HG03442 (cell line): ENCODE measurements around the gene SOAT1.
"Not testable (repeated sequence)": the region's sequence is repeated elsewhere in the genome, so short reads cannot be mapped to it uniquely, and the experiment has no call there.

ENCODE experiments used
- ATAC-seq: cut with Tn5 transposase; IDR thresholded peaks from one replicate; pipeline ENCODE4 v1.9.1; 2021; ENCODE audit warnings: mild to moderate bottlenecking, moderate library complexity; ENCODE audit not compliant: unreplicated experiment

The SOAT1 gene

DNA sequence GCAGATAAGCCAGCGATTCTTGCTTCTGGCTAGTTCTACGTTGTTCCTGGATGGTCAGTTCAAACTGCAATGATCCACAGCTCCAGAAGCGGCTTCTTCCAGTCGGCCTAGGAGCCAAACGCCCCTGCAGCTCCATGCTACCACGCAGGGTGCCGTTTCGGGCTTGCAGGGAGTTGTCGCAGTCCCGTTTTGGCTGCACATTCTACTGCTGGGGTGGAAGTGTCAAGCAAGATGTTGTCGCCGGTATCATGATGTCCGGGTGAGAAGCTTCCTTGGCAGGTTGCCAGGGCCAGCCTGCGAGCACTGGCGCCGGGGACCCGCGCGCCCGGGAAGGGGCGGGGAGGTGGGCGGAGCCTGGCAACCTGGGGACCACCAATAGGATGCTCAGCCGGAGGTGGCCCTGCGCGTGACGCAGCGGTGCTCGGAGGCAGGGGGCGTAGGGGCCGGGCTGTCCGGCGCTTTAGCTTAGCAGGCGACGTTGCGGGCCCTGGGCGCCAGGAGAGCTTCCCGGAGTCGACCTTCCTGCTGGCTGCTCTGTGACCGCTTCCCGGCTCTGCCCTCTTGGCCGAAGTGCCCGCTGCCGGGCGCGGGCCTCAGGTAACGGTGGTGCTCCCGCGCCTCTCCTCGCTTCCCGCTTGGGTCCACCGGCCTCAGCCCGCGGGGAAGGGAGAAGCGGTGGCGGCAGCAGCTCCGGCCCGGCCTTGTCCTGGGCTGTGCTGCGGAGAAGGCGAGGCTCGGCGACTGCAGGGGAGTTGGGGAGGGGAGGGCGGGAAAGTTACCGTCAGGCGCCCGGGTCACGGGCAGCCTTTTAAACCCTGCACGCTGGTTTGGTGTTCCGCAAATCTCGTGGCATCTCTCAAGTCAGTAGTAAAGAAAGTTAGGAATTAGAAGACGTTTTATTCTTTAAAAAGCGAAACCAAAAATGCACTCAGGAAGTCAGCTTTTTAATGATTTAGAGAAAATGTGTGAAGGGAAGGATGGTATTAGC is at the start of gene SOAT1:
Gene SOAT1 (plus strand): TSS at position 458 of the 988 bp plus-strand sequence. CDS start 8,888 bp downstream, outside the sequence.
- ATAC-seq = peak; percentile 95

DNA sequence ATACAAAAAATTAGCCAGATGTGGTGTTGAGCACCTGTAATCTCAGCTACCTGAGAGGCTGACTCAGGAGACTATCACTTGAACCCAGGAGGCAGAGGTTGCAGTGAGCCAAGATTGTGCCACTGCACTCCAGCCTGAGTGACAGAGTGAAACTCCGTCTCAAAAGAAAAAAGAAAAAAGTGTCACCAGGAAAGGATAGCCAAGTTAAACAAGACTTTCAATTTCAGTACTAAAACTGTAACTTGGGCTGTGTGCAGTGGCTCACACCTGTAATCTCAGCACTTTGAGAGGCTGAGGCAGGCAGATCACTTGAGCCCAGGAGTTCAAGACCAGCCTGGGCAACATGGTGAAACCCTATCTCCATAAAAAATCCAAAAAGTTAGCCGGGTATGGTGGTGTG is 48.2 kb upstream of the SOAT1 start:
- peak; percentile 64 for ATAC-seq

DNA sequence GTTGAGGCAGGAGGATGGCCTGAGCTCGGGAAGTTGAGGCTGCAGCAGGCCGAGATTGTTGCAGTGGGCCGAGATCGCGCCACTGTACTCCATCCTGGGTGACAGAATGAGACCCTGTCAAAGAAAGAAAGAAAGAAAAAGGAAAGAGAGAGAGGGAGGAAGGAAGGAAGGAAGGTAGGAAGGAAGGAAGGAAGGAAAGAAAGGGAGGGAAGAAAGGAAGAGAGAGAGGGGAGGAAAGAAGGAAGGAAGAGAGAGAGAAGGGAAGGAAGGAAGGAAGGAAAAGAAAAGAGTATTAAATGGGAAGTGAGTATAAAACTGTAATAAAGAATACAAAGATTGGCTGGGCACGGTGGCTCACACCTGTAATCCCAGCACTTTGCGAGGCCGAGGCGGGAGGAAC is 45.7 kb upstream of the SOAT1 start:
- ATAC-seq = no peak

DNA sequence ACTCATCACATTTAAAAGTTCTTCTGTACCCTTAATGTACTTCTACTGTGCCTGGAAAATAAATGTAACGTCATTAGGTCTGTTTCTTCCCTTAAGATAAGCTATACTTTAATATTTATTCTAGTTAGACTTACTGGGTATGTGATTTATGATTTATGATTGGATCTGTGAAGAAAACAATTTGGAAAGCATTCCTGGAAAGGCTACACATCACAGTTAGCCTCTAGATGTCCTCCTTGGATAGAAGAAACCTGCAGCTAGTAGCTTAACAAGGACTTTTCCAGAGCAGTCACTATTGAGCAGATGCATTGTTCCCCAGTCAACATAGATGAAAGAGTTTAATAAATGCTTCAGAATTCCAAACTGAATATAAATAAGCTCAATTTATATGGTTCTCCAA is 41.9 kb upstream of the SOAT1 start:
- no peak for ATAC-seq

DNA sequence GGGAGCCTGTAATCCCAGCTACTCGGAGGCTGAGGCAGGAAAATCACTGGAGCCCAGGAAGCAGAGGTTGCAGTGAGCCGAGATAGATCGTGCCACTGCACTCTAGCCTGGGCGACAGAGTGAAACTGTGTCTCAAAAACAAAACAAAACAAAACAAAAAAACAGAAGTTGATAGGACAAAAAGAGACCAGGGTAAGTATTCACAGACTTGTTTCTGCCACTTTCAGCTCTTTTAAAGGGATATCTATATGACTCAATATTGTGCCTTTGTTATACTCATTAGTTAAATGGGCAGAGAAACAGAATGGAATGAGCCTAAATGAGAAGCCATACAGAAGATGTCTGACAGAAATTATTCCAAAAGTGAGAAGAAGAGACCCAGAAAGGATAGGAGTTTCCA is 41.0 kb upstream of the SOAT1 start:
- ATAC-seq = no peak

DNA sequence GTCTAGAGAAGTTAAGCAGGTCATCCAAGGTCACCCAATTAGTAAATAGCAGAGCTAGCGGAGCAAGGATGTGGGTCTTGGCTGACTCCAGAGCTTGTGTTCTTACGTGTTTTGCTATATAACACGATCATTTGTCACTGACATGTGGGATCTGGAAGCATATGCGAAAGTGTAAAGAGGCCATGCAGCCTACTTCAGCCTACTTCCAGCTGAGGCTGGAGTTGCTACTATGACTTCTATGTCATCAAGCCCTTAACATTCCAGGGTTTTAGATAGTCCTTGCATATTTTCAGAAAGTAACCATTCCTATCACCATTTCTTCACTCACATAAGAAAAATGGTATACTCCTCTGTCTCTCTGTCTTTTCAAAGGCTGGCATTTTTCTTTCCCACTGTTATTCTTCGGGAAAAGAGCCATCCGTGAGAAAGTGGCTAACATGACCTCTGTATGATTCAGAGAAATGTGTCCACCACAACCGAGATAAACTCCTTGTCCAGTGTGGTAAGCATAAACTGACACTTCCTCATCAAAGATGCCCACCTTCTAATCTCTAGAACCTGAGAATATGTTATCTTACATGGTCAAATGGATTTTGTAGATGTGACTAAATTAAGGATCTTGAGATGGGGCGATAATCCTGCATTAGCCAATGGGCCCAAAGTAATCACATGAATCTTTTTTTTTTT is 40.2 kb upstream of the SOAT1 start:
- no peak for ATAC-seq

DNA sequence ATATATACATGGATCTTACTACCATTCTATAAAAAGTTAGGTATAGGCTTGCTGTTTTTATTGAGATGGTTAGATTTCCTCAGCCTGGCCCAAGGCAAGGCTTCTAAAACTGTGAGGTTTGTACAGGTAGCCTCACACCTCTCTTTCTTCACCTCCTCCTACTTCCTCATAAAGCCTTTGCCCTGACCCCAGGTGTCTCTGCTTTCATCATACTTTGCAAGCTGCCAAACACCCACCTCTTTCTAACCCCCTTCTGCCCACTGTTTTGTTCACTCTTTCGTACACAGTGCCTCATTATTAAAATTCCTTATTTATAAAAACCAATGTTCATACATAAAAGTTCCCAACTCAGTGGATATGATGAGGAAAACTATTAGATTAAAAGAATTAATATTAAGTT is 31.4 kb upstream of the SOAT1 start:
- no peak for ATAC-seq

DNA sequence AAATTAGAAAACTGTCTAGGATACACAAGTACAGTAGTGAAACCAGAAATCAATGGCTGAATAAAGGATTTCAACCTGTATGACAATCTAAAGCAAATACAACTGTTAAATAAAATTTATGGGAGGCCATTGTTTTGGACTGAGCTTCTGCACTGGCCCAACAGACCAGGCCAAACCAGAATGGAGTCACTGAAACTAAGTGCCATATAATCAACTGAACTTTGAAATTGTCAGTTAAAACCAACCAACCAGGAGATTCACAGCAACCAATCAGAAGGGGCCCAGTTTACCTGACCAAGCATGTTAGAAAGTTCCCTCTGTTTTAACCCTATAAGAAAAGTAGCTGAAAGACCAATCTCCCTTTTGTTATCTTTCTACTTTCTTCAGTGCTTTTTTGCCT is 30.5 kb upstream of the SOAT1 start:
- no peak for ATAC-seq

DNA sequence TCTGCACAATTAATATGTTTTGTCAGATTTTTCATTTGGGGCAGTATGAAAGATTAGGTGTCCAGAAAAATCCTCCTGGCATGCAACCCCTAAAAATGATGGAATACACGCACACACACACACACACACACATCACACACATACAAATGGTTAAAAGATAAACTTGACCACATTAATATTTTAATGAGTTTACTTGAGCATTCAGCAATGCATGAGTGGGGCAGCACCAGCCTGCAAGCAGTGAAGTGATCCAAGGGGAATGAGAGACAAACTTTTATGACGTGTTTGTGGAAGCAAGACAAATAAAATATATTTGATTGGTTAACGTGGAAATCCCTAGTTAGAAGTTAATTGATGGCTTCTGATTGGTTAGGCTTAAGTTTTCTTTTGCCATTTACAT is 29.1 kb upstream of the SOAT1 start:
- no peak for ATAC-seq

DNA sequence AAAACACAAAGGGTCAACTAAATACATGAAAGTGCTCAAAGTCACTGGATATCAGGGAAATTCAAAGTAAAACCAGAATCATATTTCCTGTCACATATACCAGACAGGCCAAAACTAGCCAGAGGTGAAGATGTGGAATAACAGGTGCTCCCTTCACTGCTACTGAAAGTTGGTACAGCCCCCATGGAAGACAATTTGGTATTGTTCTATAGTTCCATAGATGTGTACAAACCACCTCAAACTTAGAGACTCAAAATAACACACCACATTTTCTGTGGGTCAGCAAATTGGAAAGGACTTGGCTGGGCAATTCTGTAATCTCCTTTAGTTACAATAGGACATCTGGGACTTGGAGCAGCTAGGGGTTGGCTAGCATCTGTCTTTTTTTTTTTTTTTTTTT is 24.5 kb upstream of the SOAT1 start:
- no peak for ATAC-seq

DNA sequence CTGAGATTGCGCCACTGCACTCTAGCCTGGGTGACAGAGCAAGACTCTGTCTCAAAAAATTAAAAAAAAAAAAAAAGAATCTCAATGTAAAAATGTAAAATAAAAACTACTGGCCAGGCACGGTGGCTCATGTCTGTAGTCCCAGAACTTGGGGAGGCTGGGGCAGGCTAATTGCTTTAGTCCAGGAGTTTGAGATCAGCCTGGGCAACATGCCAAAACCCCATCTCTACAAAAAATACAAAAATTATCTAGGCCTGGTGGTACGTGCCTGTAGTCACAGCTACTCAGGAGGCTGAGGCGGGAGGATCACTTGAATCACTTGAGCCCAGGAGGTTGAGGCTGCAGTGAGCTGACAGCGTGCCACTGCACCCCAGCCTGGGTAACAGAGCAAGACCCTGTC is 19.2 kb upstream of the SOAT1 start:
- not testable (repeated sequence) for ATAC-seq

DNA sequence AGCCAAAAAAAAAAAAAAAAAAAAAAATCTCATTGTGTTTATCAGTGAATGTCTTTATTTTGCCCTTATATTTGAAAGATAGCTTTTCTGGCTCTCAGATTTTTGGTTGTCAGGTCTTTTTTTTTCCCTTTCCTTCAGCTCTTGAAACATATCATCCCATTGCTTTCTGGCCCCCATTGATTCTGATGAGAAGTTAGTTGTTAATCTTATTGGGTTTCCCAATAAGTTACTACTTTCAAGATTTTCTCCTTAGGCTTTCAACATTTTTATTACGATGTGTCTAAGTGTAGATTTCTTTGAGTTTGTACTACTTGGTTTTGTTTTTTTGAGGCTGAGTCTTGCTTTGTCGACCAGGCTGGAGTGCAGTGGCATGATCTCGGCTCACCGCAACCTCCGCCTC is 14.7 kb upstream of the SOAT1 start:
- no peak for ATAC-seq

DNA sequence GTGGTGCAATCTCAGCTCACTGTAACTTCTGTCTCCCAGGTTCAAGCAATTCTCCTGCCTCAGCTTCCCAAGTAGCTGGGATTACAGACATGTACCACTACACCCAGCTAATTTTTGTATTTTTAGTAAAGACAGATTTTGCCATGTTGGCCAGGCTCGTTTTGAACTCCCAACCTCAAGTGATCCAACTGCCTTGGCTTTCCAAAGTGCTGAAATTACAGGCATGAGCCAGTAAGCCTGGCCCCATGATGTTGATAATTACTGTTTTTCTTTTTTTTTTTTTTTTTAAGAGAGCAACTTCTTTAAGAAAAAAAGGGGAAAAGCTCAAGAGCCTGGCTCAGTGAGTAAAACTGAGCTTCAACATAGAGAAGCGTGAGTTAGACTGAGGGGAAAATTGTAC is 9.6 kb upstream of the SOAT1 start:
- no peak for ATAC-seq

DNA sequence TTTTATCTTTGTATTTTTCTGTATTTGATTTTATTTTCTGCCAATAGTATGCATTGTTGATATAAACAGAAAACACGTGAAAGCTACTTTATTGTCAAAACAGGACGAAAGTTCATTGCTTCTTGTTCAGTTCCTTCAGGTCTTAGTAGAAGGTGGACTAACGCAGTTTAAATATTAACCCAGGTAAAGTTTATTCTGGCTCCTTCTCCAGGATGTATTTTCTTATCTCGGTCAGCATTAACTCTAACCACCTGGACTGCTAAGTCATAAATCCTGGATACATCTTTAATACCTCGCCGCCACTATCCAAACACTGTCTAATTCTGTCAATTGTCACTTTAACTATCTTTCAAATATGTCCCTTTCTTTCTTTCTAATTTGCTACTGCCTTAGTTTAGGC is 5.7 kb upstream of the SOAT1 start:
- ATAC-seq = no peak

DNA sequence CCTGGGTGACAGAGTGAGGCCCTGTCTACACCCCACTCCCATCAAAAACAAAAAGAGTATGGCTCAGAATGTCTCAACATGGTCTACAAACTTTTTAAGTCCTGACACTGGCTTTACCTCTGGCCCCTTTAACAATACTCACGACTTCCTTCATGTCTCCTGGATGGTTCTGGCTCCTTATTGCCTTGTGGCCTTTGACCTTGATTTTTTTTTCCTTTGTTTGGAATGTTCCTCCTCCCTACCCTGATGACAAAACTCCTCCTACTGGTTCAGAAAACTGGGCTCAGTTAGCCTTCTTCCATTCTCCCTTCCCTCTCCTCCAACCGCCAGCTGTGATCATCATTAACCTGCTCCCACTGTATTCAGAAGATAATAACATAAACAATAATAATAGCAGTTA is 4.6 kb upstream of the SOAT1 start:
- ATAC-seq = no peak

DNA sequence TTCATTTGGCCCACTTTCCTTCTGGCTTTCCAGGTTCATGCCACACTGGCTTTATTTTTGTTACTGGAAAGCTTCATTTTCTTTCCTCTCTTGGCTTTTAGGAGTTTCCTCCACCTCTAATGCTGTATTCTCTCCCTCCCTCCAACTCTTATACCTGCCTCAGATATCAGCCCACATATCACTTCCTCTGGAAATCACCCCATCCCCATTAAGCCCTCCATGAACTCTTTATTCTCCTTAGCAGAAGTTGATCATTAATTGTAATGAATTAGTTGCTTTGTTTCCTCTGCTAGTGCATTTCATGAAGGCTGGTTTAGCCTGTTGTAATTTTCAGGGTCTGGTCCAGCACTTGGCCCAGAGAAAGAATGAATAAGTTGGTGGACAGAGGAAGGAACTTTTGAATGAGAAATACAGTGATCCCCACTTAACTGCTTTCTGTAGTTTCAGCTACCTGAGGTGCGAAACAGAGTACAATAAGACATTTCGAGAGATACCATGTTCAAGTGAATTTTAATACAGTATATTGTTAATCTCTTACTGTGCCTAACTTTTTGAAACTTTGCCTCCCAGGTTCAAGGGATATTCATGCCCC is 1.7 kb downstream of the SOAT1 start:
- ATAC-seq = no peak

DNA sequence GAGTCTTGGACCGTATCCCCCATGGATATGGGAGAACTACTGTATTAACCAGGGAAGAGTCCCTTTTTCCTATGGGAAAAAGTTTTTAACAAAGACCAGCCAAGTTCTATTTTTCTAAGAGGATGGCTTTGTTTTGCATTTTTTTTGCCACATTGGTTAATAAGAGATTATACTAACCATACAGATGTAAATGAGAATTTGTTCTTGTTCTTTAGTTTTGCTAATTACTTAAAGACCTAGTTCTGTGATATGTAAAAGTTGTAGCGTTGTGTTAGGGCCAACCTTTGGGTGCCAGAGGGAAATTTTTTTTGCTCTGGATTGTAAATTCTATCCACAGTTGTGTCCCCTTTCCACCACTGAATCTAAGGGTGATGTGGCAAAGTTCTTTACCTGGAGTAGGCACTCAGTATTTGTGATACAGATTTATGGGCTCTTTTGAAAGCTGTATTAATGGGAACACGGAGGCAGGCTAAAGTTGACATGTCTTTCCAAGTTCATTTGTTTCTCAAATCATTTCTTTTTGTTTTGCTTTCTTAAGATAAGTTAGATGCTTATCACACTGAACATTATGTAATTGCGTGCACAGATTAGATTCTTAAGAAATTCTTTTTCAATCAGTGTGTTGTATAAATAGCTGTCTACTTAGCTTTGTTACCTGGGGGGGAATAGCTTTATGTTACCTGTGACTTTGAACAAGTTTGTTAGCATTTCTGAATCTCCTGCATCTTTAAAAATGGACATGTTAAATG is 2.9 kb downstream of the SOAT1 start:
- ATAC-seq = no peak

DNA sequence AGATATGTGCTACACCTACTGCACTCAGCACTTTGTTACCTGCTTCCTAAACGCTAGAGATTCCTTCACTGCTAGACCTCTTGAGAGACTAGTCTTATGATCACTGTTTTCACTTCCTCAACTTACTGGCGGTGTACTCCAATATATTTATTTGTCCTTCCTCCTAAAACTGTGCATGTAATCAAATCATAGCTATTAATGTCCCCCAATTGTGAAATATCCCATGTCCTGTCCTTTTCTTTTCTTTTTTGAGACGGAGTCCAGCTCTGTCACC is 3.4 kb downstream of the SOAT1 start:
- no peak for ATAC-seq

DNA sequence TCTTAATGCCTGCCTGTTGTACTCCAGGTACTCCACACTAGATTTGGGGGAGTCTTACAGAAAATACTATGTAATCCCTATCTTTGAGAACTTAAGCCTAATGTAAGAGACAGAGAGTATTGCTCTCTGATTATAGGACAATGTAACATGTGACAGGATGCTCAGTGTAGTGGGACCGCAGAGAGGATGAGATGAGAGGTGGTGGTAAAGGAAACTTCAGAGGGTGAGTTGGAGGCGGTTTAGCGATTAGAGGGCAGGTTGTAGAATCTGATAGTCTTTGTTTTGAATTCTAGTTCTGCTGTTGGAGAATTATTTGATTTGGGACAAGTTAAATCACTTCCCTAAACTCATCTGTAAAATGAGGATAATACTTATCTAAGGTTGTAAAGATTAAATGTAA is 5.4 kb downstream of the SOAT1 start:
- peak; percentile 94 for ATAC-seq

DNA sequence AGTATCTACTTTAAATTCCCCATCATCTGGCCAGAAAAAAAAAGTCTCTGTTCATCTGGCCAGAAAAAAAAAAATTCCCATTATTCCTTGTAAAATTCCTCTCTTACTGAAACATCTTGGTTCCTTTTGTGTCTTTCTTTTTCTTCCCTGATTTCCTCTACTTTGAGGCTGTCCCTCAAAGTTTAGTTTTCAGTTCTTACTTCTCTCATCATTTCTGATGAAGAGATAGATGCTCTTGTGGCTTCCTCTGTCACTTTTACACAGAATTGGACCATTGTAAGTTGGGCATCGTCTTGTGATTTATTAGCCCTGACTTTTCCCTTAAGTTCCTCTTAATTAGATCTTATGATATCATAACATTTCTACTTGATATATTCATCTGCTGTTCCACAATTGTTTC is 6.5 kb downstream of the SOAT1 start:
- no peak for ATAC-seq

DNA sequence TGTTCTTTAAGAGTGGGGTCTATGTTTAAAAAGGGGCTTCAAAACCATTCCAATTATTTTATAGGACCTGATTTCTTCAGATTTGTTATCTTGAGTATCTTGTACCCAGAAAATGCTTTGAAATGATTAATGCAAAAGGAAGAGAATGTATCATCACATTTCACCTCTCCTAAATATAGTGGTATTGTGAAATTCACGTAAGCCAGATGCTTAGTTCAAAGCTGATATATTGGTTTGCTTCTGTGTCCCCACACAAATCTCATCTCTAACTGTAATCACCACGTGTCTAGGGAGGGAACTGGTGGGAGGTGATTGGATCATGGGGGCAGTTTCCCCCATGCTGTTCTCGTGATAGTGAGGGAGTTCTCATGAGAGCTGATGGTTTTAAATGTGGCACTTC is 8.5 kb downstream of the SOAT1 start:
- ATAC-seq = no peak
